Coronary artery (tissue), 2 donors: ENCODE data around the gene ISG15.
A peak's percentile ranks its signal among the peaks of the same experiment; 100 is the strongest.

ENCODE experiments used
- DNase-seq: peaks from one replicate; pipeline ENCODE4 v3.0.0-alpha.2; 2017; ENCODE audit warnings: low spot score
- H3K27ac ChIP-seq, 2 donors: fragments of 200-600 bp; sonication (generic); one replicate each; pipeline ENCODE4 v1.5.1; 2016 to 2019
- H3K4me3 ChIP-seq: fragments of 200-600 bp; sonication (generic); 2 replicates; pipeline ENCODE4 v1.5.1; 2016; ENCODE audit warnings: mild to moderate bottlenecking, moderate library complexity
- TF ChIP-seq, protein P1 (sequence below): fragments of 200-600 bp; sonication (generic); IDR thresholded peaks from one replicate; pipeline ENCODE4 v1.5.1; 2019; ENCODE audit warnings: antibody characterized with exemption

Gene ISG15

DNA sequence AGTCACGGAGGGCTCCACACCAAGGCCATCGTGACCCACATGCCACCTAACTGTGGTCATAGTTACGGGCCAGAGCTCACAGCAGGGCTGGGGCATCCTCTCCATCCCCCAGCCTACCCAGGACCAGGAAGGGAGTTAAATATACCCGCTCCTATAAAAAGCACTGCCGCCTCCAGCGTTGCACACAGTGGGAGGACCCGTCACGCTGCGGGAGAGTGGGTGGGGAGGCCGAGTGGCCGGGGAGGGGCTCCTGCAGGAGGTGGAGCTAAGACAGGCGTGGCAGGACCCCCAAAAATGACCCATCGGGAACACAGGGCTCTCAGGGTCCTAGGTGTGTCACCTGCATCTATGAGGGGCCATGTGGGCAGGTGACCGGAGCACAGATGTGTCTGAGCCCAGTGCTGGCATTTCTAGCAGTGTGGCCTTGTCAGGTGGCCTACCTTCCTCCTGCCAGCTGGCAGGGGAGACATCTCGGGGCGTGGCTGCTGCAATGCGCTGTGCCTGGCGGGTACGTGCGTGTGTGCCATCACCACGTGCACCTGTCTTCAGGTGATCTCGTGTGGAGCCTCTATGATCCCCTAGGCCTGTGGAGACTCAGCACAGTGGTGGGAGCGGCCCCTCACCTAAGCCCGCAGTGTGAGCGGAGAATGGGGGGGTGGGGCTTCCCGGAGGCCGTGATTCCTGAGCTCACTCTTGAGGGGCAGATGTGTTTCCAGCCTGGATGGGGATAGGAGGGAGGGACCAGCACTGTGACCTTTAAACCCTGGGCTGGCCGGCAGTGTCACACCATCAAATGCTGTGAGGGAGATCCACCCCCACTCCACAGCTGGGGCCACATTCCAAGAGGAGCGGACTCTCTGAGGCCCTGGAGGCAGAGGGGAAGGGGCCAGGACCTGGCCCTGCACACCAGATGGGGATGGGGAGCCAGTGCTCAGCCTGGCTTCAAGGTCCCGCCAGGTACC lies 24.4 kb downstream of the ISG15 start:
- TF ChIP-seq, protein P1, sequence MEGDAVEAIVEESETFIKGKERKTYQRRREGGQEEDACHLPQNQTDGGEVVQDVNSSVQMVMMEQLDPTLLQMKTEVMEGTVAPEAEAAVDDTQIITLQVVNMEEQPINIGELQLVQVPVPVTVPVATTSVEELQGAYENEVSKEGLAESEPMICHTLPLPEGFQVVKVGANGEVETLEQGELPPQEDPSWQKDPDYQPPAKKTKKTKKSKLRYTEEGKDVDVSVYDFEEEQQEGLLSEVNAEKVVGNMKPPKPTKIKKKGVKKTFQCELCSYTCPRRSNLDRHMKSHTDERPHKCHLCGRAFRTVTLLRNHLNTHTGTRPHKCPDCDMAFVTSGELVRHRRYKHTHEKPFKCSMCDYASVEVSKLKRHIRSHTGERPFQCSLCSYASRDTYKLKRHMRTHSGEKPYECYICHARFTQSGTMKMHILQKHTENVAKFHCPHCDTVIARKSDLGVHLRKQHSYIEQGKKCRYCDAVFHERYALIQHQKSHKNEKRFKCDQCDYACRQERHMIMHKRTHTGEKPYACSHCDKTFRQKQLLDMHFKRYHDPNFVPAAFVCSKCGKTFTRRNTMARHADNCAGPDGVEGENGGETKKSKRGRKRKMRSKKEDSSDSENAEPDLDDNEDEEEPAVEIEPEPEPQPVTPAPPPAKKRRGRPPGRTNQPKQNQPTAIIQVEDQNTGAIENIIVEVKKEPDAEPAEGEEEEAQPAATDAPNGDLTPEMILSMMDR, result no peak

DNA sequence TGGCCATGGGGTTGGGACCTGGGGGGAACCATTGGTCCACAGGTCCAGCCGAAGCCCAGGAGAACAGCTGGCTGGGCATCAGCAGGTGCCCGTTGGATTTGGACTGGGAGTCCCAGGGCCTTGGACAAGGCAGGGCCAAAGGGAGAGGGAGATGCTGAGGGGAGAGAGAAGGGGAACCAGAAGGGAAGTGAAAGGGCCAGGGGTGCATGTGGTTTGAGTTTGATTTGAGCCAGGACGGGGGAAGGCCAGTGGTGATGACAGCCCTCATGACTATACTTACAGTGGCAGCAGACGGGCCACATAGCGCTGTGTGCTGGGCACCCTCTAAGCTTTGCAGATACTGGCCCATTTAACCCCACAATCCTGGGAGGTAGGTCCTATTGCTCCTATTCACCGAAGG lies 25.4 kb downstream of the ISG15 start:
- DNase-seq, result no peak
- H3K27ac ChIP-seq, result no peak overlapping the region
- no peak overlapping the region for H3K4me3 ChIP-seq
- TF ChIP-seq, protein P1, result no peak

More for the DNA sequence above, 24.4 kb downstream of the ISG15 start:
- no peak overlapping the region for H3K4me3 ChIP-seq
- no peak overlapping the region for H3K27ac ChIP-seq
- DNase-seq, result no peak

DNA sequence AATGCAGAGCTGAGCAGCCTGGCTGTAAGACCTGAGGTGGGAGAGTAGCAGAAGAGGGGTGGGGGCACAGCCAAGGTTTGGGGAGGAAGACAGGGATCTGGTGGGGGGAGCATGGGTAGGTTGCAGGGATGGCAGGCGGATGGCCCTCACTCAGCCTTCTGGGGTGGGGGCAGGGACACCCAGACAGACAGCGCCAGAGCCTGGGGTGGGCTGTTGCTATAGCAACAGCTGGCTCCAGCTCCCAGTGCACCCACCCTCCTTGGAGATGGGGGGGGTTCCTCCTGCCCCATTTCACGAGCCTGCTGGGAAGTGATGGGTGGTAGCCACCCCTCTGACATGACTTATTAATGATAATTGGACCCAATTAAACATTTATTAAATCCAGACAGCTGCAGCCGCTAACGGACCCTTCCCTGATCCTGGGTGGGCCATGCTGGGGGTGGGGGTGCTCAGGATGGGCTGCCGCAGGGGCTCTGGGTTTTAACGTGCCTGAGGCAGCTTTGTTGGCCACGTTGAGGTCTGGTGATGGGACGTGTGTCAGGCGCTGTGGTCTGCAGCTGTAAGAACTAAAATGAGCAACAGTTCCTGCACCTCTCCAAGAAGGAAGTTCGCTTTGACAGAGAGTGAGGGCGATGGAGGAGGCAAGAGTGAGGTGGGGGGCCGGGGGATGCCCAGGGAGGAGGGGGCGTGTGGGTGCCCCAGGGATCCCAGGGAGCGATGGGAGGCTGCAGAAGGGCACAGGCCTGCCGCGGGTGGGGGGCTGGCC lies 26.0 kb downstream of the ISG15 start:
- Histone ChIP-seq H3K4me3 (no peak overlapping the region), H3K27ac (no peak overlapping the region)
- no peak for DNase-seq
- TF ChIP-seq, protein P1, result no peak

DNA sequence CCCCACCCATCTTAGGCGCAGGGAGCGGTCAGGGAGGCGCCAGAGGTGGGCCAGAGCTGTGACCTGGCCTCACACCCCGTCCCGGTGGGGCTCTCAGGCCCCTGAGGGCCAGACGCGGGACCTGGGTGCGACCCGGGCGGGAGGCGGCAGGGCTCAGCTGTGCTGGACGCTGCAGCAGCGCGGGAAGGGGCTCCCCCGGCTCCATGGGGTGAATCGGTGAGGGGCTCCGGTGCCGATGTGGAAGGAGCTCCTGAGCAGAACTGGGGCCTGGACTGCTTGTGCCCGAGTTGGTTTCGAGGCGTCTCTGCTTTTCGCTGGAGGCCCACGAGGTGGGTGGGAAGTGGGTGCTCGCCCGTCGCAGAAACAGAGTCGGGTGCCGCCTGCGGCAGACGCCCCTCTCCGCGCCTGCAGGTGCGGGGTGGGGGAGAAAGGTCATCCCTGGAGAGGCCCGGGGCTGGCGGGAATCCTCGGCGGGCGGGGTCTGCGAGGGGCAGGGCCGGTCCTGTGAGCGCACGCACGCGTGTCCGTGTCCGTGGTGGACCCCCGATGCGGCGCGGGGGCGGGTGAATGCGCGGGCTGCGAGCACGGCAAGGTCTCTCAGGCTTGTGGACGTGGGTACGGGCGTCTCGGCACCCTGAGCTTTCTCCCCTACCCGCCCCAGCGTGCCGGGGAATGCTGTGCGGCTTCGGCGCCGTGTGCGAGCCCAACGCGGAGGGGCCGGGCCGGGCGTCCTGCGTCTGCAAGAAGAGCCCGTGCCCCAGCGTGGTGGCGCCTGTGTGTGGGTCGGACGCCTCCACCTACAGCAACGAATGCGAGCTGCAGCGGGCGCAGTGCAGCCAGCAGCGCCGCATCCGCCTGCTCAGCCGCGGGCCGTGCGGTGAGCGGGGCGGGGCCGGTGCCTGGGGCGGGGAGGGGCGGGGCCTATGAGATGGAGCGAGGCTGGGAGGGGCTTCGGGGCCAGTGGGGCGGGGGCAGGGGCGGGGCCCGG lies 27.0 kb downstream of the ISG15 start:
- TF ChIP-seq, protein P1, result peak; percentile 13
- H3K27ac ChIP-seq, result no peak overlapping the region
- peak overlapping the region; percentile 71 for H3K4me3 ChIP-seq
- DNase-seq, result no peak

DNA sequence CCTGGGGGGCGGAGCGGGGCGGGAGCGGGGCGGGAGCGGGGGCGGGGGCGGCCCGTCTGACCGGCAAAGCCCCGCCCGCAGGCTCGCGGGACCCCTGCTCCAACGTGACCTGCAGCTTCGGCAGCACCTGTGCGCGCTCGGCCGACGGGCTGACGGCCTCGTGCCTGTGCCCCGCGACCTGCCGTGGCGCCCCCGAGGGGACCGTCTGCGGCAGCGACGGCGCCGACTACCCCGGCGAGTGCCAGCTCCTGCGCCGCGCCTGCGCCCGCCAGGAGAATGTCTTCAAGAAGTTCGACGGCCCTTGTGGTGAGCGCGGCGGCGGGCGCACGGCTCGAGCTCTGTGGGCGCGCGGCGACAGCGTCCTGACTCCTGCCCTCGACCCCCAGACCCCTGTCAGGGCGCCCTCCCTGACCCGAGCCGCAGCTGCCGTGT lies 27.8 kb downstream of the ISG15 start:
- TF ChIP-seq, protein P1, result no peak
- DNase-seq, result no peak
- Histone ChIP-seq H3K4me3 (peak overlapping the region; percentile 71), H3K27ac (peak overlapping the region in 1 of 2 donors; percentile 9)

DNA sequence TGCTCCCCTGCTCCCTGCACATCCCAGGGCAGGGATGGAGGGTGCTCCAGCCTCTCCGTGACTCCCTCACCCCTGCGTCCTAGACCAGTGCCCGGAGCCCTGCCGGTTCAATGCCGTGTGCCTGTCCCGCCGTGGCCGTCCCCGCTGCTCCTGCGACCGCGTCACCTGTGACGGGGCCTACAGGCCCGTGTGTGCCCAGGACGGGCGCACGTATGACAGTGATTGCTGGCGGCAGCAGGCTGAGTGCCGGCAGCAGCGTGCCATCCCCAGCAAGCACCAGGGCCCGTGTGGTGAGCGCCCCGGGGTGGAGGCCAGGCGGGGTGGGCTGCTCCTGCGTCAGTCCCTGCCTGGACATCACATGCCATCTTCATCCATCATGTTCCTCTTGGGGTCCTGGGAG lies 28.6 kb downstream of the ISG15 start:
- TF ChIP-seq, protein P1, result no peak
- Histone ChIP-seq H3K27ac (no peak overlapping the region), H3K4me3 (no peak overlapping the region)
- DNase-seq, result no peak
